SKM-1 (cell line): ENCODE results near the gene ATG4B.
"Not testable (repeated sequence)": the region's sequence is repeated elsewhere in the genome, so short reads cannot be mapped to it uniquely, and the experiment has no call there.

Experiments used
- DNase-seq: peaks from one replicate; lab custom pipeline; 2025; ENCODE audit not compliant: unreplicated experiment; lab: John Stamatoyannopoulos, UW

Gene ATG4B

GRCh38 chr2:241637018-241637794, at the start of gene ATG4B, which contains the start of gene THAP4:
Gene ATG4B, plus strand, starts transcription at chr2:241637693. Its CDS starts 22 bp downstream, at chr2:241637715.
Gene THAP4, minus strand, starts transcription at chr2:241637158. Its CDS starts 141 bp downstream, at chr2:241637017.
- peak; percentile 69 for DNase-seq

DNA sequence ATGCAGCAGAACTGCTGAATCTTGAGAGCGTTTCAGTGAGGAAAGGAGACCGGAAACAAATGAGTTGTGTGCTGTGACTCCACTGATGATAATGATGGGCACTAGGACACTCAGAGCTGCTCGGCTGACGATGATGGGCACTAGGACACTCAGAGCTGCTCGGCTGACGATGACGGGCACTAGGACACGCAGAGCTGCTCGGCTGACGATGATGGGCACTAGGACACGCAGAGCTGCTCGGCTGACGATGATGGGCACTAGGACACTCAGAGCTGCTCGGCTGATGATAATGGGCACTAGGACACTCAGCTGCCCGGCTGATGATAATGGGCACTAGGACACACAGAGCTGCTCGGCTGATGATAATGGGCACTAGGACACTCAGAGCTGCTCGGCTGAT, 47.6 kb upstream of the ATG4B start:
- not testable (repeated sequence) for DNase-seq

DNA sequence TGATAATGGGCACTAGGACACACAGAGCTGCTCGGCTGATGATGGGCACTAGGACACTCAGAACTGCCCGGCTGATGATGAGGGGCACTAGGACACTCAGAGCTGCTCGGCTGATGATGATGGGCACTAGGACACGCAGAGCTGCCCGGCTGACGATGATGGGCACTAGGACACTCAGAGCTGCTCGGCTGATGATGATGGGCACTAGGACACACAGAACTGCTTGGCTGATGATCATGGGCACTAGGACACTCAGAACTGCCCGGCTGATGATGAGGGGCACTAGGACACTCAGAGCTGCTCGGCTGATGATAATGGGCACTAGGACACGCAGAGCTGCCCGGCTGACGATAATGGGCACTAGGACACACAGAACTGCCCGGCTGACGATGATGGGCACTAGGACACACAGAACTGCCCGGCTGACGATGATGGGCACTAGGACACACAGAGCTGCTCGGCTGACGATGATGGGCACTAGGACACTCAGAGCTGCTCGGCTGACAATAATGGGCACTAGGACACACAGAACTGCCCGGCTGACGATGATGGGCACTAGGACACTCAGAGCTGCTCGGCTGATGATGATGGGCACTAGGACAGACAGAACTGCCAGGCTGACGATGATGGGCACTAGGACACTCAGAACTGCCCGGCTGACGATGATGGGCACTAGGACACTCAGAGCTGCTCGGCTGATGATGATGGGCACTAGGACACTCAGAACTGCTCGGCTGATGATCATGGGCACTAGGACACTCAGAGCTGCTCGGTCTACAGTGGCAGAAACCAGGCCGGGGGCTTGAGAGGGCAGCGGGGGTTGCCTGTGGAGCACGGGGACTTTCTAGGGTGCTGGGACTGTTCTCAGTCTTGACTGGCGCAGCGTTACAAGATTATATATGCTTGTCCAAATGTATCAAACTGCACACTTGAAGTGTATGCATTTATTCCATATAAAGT, 46.7 kb upstream of the ATG4B start:
- not testable (repeated sequence) for DNase-seq

DNA sequence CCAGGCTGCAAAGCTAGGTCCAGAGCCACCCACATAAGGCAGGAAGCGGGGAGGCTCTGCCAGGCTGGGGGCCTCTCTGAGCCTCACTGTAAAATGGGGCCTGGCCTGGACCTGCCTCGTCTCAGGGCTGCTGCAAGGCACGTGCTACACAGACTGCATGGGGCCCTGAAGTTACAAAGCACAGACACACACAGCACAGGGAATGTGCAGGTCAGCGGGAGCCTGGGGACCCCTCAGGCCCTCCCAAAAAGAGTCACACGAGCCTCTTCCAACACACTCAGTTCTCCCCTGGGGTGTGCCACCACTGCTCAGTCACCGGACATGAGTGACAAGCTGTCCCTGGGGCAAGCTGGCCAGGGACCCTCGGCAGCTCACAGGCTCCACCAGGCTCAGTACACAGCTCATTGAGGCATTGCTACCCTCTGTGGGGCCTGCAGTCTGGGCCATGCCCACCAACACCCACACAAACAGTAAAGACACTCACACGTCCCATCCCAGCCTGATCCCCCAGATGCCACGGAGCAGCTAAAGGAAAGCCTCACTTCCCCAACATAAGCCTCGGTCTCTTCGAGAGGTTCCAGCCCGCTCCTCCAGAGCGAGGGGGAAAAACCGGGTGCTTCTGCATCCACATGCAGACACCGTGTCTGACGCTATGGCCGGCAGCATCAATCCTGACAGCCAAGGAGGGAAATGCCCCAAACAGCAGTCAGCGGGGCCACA, 45.2 kb upstream of the ATG4B start:
- DNase-seq: no peak

DNA sequence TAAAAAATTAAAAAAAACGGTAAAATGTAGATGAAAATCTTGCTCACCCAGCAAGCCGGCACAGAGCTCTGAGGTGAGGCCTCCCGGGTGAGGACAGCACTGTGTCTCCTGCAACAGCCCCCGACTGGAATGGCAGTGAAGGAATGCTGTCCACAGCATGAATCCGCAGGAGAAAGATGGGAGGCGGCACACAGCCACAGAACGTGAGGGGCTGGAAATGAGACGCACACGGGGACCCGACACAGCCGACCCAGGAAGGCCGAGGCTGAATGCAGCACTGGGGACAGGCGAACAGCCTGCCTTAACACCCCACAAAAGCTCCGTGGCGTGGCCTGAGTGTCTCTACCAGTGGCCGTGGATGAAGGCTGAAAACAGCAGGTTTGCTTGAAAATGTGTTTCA, 44.2 kb upstream of the ATG4B start:
- DNase-seq: no peak

GRCh38 chr2:241595600-241596140, 41.8 kb upstream of the ATG4B start:
- no peak for DNase-seq

- no peak for DNase-seq
These were observed 39.9 kb upstream of the ATG4B start for GRCh38 chr2:241597561-241597960.

DNA sequence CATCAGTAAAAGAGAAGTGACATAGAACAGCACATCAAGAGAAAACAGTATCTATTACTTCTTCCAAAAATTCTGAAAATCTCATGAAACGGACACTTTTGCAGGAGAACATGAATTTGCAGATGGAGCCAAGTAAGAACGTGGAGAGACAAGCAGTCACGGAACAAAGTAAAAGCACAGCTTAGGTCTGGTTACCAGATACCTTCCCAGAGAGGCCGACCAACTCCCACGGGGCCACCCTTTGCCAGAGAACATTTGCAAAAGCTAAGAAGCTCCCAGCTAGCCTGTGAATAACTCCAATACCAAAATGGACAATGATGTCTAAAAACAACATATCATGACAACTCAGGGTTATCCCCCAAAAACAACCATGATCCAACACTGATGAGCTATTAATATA, 39.4 kb upstream of the ATG4B start:
- no peak for DNase-seq

DNA sequence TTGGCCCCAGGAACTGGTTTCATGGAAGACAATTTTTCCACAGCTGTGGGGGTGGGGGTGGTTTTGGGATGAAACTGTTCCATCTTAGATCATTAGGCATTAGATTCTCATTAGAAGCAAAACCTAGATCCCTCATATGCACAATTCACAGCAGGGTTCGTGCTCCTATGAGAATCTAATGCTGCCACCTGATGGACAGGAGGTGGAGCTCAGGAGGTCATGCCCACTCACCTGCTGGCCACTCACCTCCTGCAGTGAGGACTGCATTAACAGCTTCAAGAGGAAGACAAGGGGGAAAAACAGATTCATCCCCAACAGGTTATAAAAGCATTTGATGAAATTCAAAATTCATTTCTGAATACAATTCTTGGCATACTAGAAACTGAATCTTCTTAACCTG, 39.0 kb upstream of the ATG4B start:
- DNase-seq: no peak

- no peak for DNase-seq
These were observed 37.9 kb upstream of the ATG4B start for GRCh38 chr2:241599615-241600014.

- DNase-seq: no peak
These were observed 35.7 kb upstream of the ATG4B start for GRCh38 chr2:241601841-241602240.

DNA sequence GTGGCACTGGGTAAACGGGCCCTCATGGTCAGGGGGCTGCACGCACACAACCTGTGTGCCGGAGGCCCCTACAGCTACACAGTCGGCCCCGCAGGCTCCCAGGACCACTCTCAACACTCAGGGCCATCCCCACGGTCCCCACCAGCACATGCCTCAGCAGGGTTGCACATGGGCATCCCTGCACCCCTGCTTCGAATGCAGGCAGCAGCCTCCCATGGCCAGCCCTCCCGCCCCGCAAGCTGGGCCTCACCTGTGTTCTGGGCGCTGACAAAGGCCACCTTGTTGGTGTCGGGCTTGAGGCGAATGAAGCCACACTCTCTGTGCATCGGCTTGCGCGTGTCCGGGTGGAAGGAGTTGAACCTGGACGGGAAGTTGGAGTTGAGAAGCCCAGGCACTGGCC, 34.8 kb upstream of the ATG4B start:
- no peak for DNase-seq

DNA sequence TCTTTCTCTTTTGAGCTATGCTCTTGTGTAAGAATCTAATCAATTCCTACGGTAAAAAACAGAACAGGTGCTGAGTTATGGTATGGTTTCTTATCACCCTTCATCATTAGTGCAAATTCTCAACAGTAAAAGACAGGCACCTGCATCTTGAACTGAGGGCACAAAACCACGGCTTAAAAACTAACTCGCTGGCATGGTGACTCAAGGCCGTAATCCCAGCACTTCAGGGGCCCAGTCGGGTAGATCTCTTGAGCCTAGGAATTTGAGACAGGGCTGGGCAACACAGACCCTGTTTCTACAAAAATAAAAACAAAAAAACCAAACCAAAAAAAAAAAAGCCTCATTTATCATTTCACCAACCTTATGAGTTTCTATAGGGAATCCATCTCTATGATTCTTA, 33.8 kb upstream of the ATG4B start:
- DNase-seq: no peak

GRCh38 chr2:241606186-241606585, 31.3 kb upstream of the ATG4B start:
- no peak for DNase-seq

DNA sequence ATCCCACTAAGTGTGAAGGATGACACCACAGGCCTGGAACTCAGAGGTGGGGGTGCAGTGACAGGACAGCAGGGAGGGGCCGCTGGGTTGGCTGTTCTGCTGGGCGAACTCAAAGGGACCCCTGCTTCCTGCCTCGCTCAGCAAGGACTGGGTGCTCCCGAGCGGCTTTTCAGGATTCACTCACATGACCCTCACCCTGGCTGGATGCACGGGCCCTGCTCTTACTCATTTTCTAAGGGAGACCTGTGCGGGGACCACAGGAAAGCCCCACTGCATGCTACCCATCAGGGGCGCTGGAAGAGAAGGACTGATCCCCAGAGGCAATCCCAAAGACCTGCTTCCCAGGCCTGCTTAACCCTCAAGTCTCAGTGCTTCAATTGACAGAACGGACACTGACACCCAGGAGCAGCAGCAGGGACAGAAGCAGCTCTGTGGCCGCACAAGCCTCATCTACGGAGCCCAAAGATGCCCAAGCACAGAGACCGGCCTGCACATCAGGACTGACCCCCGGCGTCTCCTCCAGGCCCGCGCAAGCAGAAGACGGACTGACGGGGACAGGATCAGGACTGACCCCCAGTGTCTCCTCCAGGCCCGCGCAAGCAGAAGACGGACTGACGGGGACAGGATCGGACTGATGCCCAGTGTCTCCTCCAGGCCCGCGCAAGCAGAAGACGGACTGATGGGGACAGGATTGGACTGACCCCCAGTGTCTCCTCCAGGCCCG, 30.2 kb upstream of the ATG4B start:
- no peak for DNase-seq

- DNase-seq: no peak
These were observed 28.6 kb upstream of the ATG4B start for GRCh38 chr2:241608881-241609280.

- DNase-seq: no peak
These were observed 27.4 kb upstream of the ATG4B start for GRCh38 chr2:241609859-241610793.

GRCh38 chr2:241611062-241611461, 26.4 kb upstream of the ATG4B start:
- DNase-seq: no peak
